C4-2B (cell line): ENCODE results near the gene CYP19A1.

Source experiments
- CTCF ChIP-seq: fragments of 450-650 bp; conservative IDR thresholded peaks from 2 replicates; pipeline ENCODE4 v1.5.1; 2017; ENCODE audit warnings: mild to moderate bottlenecking
- ZFX ChIP-seq: fragments of 450-650 bp; IDR thresholded peaks from 2 replicates; pipeline ENCODE4 v1.6.1; 2017

DNA sequence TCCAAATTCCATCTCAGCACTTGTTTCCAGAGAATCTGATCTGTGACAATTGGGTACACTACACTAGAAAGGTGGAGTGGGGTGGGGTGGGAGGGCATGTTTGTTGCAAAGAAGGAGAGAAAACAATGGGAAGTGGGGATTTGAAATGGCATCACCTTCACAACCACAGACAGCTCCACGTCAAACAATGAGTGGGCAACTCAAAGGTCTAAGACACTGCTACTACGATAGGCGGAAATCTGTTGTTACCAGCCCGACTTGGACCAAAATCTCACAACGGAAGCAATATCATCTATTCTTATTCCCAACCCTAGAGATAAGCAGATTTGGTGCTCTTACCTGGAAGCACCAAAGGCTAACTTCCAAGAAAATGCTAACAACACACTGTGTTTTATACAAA, 3.3 kb downstream of the CYP19A1 start:
- TF ChIP-seq CTCF (no peak), ZFX (no peak)
